OCI-LY7 (cell line): ENCODE results near the gene CHRD. TPM values are rescaled to one million over a fixed set of nuclear protein-coding genes. Genes with fewer than 3 reads are reported as not detected.

Source experiments
- BruUV-seq: library from RNA; stranded (reverse); fragments of 400-500 nt; replicated peaks from 2 replicates; lab custom pipeline; 2021; lab: Mats Ljungman, UMichigan
- CTCF ChIA-PET: fragments of 300-600 bp; sonication (Branson Sonifier 250); formaldehyde crosslinking; loops from one replicate; lab custom pipeline; 2022; ENCODE audit warnings: antibody characterized with exemption; ENCODE audit not compliant: unreplicated experiment; lab: Charles Lee
- POLR2A ChIA-PET: fragments of 300-600 bp; sonication (Branson Sonifier 250); formaldehyde crosslinking; loops from one replicate; lab custom pipeline; 2022; ENCODE audit warnings: antibody characterized with exemption; lab: Charles Lee
- DNase-seq: peaks from one replicate; pipeline ENCODE4 v3.0.0-alpha.2; 2015; ENCODE audit warnings: low spot score
- H2AFZ ChIP-seq: fragments of 200-600 bp; sonication (generic), shearing (Covaris generic); 2 replicates; pipeline ENCODE4 v1.6.1; 2014; ENCODE audit warnings: mild to moderate bottlenecking, antibody characterized with exemption, low read length, moderate library complexity
- H3K27ac ChIP-seq: fragments of 200-600 bp; sonication (generic); 2 replicates; pipeline ENCODE4 v1.5.1; 2014; ENCODE audit warnings: mixed run types, low read depth, mild to moderate bottlenecking, moderate library complexity, low read length, inconsistent platforms; ENCODE audit not compliant: poor library complexity, severe bottlenecking
- H3K36me3 ChIP-seq: fragments of 200-600 bp; sonication (generic); 2 replicates; pipeline ENCODE4 v1.6.1; 2014; ENCODE audit warnings: mild to moderate bottlenecking, antibody characterized with exemption, low read length, moderate library complexity, mixed read lengths; ENCODE audit not compliant: insufficient read depth
- H3K4me1 ChIP-seq: fragments of 200-600 bp; sonication (generic); 2 replicates; pipeline ENCODE4 v1.5.1; 2014; ENCODE audit warnings: mild to moderate bottlenecking, low read length; ENCODE audit not compliant: insufficient read depth, poor library complexity, severe bottlenecking
- H3K4me2 ChIP-seq: fragments of 200-600 bp; sonication (generic); 2 replicates; pipeline ENCODE4 v1.6.1; 2014; ENCODE audit warnings: mild to moderate bottlenecking, low read length
- H3K4me3 ChIP-seq: fragments of 200-600 bp; sonication (generic); 2 replicates; pipeline ENCODE4 v1.5.1; 2014; ENCODE audit warnings: mild to moderate bottlenecking, low read depth, low read length; ENCODE audit not compliant: poor library complexity, severe bottlenecking
- H3K79me2 ChIP-seq: fragments of 200-600 bp; sonication (generic); 2 replicates; pipeline ENCODE4 v1.6.1; 2016; ENCODE audit warnings: low read depth, mild to moderate bottlenecking, low read length, moderate library complexity, mixed read lengths; ENCODE audit not compliant: insufficient read depth
- H3K9me2 ChIP-seq: fragments of 200-600 bp; sonication (generic); 2 replicates; pipeline ENCODE4 v1.6.1; 2016; ENCODE audit warnings: mild to moderate bottlenecking, low read length, mixed read lengths; ENCODE audit not compliant: insufficient read depth
- H3K9me3 ChIP-seq: fragments of 200-600 bp; sonication (generic); 2 replicates; pipeline ENCODE4 v1.6.1; 2014; ENCODE audit warnings: mild to moderate bottlenecking, mixed run types, low read length, mixed read lengths
- H4K20me1 ChIP-seq: fragments of 200-600 bp; sonication (generic); 2 replicates; pipeline ENCODE4 v1.6.1; 2014; ENCODE audit warnings: mild to moderate bottlenecking, antibody characterized with exemption, low read length, moderate library complexity, mixed read lengths; ENCODE audit not compliant: insufficient read depth
- CTCF ChIP-seq: fragments of 200-600 bp; sonication (generic); conservative IDR thresholded peaks from 2 replicates; pipeline ENCODE4 v1.5.1; 2014; ENCODE audit warnings: mild to moderate bottlenecking, antibody characterized with exemption, low read length, moderate library complexity, mixed read lengths
- EZH2phosphoT487 ChIP-seq: fragments of 200-600 bp; sonication (generic); IDR thresholded peaks from 2 replicates; pipeline ENCODE4 v1.6.1; 2018; ENCODE audit warnings: low read depth, borderline replicate concordance, mild to moderate bottlenecking, mixed run types, antibody characterized with exemption, low read length, moderate library complexity, mixed read lengths
- intact Hi-C: fragments of 100-400 bp; cut with micrococcal nuclease; formaldehyde crosslinking; loops from one replicate; pipeline ENCODE4 v1.10.0; 2022; ENCODE audit not compliant: unreplicated experiment
- total RNA-seq, 2 experiments: library from RNA; depleted of rRNA in 1 of 2; stranded (reverse); fragments of >200 nt in 1 of 2; shearing (Covaris generic) in 1 of 2; gene quantifications; 2 replicates each; pipeline ENCODE4 v1.2.3, GENCODE V29; 2014 to 2022

CHRD gene
- total RNA-seq, 2 experiments from 2014 or later: 0.16 TPM; not detected in 1

- DNase-seq: no peak
- no peaks in the 10 kb centered on the region for H3K9me2 ChIP-seq
- H3K36me3 ChIP-seq: no peaks in the 10 kb centered on the region
- H3K9me3 ChIP-seq: no peaks in the 10 kb centered on the region
- no peak overlapping the region for H3K27ac ChIP-seq
- intact Hi-C loops: no loop called here
- H4K20me1 ChIP-seq: no peaks in the 10 kb centered on the region
- no peak overlapping the region for H3K4me3 ChIP-seq
- TF ChIP-seq EZH2phosphoT487 (no peak), CTCF (no peak)
- POLR2A ChIA-PET: no interaction called here
- no peaks in the 10 kb centered on the region for H3K79me2 ChIP-seq
- no peak overlapping the region for H3K4me2 ChIP-seq
- H2AFZ ChIP-seq: no peak overlapping the region
- CTCF ChIA-PET: no interaction called here
- no peaks in the 10 kb centered on the region for H3K4me1 ChIP-seq
- BruUV-seq: no TSS peak
Observed at GRCh38 chr3:184383033-184383740, 3.3 kb downstream of the CHRD start.

- no peaks in the 10 kb centered on the region for H3K79me2 ChIP-seq
- no peaks in the 10 kb centered on the region for H4K20me1 ChIP-seq
- H3K36me3 ChIP-seq: no peaks in the 10 kb centered on the region
- TF ChIP-seq EZH2phosphoT487 (no peak), CTCF (no peak)
- no peak overlapping the region for H3K4me2 ChIP-seq
- H3K27ac ChIP-seq: no peak overlapping the region
- no peaks in the 10 kb centered on the region for H3K9me3 ChIP-seq
- no peaks in the 10 kb centered on the region for H3K4me1 ChIP-seq
- no peaks in the 10 kb centered on the region for H3K9me2 ChIP-seq
- no peak overlapping the region for H2AFZ ChIP-seq
- intact Hi-C loops: no loop called here
- ChIA-PET CTCF (no interaction called here), POLR2A (no interaction called here)
- no TSS peak for BruUV-seq
- no peak overlapping the region for H3K4me3 ChIP-seq
- no peak for DNase-seq
Observed at GRCh38 chr3:184384342-184384741, 4.5 kb downstream of the CHRD start.

- no peaks in the 10 kb centered on the region for H3K4me1 ChIP-seq
- no peaks in the 10 kb centered on the region for H4K20me1 ChIP-seq
- DNase-seq: no peak
- no peaks in the 10 kb centered on the region for H3K9me3 ChIP-seq
- ChIA-PET POLR2A (no interaction called here), CTCF (no interaction called here)
- no peak overlapping the region for H2AFZ ChIP-seq
- intact Hi-C loops: no loop called here
- TF ChIP-seq CTCF: no peak
- no peak for TF ChIP-seq EZH2phosphoT487
- H3K9me2 ChIP-seq: no peaks in the 10 kb centered on the region
- H3K36me3 ChIP-seq: no peaks in the 10 kb centered on the region
- no peak overlapping the region for H3K4me3 ChIP-seq
- H3K4me2 ChIP-seq: no peak overlapping the region
- BruUV-seq: no TSS peak
- no peak overlapping the region for H3K27ac ChIP-seq
- H3K79me2 ChIP-seq: no peaks in the 10 kb centered on the region
Observed at GRCh38 chr3:184384856-184385422, 5.1 kb downstream of the CHRD start.
